Hematopoietic multipotent progenitor cell treated with erythropoietin and hydrocortisone succinate and interleukin-3 and kit ligand, for 4 days (in vitro differentiated cells): Measurements from ENCODE around the gene MSI2.
A peak's percentile ranks its signal among the peaks of the same experiment; 100 is the strongest.

Experiments used
- DNase-seq: peaks from one replicate; pipeline ENCODE4 v3.0.0-alpha.2; 2015

MSI2 gene

DNA sequence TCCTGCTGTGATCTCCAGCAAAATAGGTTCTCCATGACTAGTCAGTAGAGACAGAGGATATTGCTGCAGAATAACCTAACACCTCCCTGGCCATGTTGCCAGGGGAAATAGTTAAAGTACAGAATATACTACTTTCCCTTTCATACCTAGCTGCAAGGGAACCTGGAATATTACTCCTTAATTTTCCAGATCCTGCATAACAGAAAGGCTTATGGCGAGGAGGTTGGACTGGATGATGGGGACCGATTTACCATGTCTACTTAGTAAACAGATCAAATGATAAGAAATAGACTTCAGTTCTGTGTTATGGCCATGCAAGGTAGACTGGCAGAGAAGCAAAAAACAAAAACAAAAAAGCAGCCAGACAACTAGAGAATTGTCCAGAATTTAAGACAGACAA is 117.4 kb downstream of the MSI2 start:
- DNase-seq, result no peak

DNA sequence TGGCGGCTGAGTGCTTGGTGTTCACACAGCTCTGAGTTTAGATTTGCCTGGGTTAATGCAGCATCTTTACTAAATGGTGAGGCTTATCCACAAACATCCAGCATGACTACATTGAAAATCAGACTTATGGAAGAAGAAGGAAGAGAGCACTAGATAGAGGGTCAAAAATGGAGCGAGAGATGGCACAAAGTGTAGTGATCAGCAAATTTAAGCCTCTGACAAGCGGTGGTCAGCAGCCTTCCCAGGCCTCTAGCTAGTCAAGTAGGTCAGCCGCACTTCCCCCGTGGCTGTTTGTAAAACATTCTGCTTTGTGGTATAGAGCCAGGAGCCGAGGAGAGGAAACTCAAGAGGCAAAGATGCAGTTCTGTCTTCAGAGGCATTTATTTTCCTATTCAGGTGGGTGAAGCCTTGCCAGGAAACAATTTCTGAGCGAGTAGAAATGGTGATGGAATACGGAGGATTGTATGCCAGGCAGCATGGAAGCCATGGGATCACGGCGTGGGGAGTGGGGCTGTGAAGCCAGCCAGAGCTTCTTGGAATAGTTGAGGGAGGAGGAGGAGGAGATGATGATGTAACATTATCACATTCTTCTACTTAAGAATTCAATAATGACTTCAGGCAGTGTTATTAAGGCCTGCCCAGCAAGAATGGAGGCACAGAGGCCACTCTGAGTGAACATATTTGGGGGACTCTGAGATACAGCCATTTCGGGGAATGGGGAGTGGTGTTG is 118.9 kb downstream of the MSI2 start:
- no peak for DNase-seq

DNA sequence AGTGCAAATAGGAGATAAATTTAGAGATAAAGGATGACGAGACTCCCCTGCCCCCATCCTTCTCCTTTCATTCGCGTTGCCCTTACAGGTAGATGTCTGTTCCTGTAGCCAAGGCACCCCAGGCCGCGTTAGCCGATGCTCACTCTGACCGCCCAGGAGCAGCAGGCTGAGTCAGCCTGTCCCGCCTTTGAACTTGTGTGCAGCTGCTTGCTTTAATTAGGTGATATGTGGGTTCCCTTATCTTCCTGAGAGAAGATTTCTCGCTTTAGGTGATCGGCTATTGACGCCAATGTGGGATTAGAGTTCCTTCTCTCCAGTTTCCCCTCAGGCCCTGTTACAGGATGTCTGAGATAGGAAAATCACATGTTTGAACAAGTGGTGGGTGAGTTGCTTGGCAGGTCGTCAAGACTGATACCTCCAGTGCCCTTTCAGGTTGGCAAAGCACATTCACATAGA is 119.5 kb downstream of the MSI2 start:
- no peak for DNase-seq

DNA sequence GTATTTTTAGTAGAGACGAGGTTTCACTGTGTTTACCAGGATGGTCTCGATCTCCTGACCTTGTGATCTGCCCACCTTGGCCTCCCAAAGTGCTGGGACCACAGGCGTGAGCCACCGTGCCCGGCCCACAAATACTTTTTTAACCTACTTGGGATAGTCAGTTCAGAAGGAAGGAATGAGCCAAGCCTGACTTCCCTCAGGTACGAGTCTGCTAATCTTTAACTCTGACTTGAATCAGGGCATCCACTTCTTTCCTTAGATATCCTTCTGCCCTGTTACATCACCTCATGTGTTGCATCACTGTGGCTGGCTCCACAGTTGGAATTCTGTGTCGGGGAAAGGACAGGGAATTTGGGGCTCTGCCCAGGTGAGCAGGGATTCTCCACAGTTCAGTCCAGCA is 120.8 kb downstream of the MSI2 start:
- no peak for DNase-seq

DNA sequence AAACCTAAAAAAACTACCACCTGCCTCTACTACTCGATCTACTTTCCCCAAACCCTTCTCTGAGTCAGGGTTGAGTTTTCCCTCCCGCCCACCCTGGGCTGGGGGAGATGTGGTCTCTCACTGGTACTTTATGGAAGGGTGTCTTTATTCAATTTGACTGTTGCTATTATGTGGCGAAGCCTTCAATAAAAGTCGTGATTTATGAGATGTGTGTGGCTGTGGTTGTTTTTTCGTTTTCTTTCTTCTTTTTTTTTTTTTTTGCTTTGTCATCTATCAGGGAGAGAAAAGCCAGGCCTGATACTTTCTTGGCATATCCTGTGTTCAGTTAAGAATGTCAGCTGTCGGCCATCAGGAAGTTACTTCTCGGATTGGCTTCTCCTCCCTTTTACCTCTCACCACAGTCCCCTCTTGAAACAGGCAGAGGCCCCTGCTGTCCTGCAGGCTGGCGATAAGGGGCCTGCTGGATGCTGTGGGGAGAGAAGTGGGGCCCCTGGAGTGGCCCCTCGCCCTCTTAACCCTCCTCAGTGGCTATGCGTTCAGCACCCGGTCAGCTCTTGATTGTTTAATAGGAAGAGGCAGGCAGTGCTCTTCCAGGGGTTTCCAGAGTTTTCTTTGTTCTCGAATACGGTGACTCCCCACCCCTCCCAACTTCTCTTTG is 123.0 kb downstream of the MSI2 start:
- peak; percentile 97 for DNase-seq

DNA sequence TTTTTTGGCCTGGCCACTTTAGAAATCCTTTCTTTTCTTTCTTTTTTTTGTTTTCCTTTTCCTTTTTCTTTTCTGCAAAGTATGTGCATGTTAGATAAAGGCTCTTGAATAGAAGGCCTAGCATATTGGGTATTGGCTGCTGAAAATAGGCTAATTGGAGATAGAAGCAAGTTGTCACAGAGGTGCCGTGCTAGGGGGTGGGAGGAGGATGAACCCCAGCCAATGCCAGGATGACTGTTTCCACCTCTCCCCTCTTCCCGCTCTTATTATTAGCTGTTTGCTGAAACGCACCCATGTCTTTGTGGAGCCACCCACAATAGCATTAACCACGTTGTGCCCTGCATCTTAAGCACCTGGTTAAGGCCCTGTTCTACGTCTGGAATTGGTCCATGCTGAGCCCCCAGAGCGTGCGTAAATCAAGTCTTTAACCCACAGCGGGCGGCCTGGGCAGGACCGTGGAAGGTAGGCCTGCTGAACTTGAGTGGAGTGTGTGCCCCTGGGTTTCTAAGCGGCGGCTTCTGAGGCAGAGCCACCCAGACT is 123.6 kb downstream of the MSI2 start:
- DNase-seq, result peak; percentile 68

DNA sequence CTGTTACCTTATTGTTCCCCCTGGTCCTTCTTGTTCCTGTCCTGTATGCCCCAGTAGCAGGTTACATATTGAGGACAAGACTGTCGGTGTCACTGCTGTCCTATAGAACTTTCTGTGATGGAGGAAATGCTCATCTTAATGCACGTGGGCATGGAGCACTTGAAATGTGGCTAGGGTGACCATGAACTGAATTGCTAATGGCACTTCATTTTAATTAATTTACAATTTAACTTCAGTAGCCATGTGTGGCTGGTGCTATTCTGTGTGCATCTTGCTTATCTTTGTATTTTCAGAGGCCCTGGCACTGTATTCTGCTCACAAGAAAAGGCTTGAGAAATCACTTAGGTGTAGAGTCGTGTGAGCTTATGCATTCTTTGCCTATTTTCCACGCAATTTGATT is 125.2 kb downstream of the MSI2 start:
- DNase-seq, result no peak

DNA sequence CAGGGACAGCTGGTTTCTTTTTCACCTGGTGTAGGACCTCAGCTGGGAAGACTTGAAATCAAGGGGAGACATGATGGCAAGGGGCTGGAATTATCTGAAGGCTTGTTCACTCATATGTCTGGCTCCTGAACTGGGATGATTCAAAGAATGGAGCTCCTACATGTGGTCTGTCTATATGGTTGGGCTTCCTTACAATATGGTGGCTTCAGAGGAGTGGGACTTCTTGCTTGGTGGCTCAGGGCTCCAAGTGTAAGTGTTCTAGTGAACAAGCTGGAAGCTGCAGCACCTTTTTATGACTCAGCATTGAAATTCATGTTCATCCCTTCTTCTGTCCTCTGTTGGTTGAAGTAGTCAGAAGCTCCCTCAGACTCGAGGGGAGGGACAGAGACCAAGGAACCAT is 127.9 kb downstream of the MSI2 start:
- no peak for DNase-seq

DNA sequence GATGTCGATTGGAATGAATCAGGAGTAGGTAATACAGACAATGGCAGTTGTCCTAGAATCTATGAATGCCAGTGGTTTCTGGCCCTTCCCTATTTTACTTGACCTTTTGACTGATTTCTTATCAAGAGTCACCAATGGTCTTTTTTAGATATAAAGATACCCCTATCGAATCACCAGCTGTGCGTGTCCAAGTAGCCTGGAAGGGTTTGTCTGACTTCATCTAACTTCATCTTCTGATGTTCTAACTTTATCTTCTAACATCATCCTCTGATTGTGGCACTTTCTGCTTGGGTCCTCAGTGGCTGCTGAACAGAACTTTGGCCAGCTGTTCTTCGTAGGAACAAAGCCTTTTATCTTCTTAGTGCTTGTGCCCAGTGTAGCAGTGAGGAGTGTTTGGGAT is 129.7 kb downstream of the MSI2 start:
- DNase-seq, result peak; percentile 55

DNA sequence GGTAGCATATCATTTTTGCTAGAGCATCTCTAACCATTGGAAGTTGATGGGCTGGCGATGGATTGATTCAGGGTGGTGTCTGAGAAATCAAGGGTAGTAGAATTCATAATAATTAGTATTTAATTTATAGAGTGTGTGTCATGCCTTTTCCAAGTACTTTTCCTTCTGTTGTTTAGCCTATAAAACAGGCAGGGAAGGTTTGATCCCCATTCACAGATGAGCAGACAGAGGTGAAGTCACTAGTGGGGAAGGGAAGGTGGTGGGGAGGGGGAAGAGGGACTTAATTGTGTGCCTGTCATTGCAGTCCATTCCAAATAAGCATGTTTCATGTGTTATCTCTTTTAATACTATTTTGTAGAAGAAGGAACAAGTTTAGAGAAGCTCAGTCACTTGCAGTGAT is 131.3 kb downstream of the MSI2 start:
- no peak for DNase-seq

DNA sequence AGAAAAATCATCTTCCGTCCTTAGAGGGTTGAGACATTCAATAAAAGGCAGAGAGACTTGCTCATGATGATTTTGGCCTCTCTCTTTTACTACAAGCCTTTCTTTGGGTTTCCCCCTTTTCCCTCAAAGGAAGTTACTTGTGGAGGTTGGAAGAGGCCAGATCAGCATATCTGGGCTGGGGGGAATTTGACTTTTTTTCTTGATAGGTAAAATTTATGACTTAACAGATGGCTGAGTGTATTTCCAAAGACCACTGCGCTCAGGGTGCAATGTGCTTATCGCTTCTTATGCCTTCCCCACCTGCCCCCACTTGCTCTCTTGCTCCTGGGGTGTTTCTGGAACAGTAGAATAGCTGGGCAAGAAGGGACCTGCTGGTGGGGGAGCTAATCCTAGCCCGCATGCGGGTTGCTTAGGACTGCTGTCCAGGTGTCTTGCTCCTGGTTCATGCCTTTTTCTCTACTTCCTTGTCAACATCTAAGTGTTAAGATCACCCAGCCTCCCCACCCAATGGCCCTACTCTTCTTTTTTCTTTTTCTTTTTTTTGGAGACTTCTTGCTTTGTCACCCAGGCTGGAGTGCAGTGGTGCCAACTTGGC is 131.9 kb downstream of the MSI2 start:
- peak; percentile 59 for DNase-seq

DNA sequence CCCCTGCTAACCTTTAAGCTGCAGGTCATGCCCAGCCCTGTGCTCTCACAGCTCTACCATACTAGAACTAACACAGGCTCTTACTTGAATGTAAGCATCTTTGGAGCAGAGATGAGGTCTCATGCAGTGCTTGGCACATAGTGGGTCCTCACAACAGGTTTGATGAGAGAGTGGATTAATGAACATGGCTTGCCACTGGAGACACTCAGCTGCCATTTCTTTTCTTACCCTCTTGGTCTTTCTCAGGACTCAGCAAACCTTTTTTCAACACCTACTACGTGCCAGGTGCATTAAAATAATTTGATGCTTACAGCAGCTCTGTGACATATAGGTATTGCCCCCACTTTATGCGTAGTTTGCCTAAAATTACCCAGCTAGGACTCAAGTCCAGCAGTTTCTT is 133.2 kb downstream of the MSI2 start:
- DNase-seq, result no peak

DNA sequence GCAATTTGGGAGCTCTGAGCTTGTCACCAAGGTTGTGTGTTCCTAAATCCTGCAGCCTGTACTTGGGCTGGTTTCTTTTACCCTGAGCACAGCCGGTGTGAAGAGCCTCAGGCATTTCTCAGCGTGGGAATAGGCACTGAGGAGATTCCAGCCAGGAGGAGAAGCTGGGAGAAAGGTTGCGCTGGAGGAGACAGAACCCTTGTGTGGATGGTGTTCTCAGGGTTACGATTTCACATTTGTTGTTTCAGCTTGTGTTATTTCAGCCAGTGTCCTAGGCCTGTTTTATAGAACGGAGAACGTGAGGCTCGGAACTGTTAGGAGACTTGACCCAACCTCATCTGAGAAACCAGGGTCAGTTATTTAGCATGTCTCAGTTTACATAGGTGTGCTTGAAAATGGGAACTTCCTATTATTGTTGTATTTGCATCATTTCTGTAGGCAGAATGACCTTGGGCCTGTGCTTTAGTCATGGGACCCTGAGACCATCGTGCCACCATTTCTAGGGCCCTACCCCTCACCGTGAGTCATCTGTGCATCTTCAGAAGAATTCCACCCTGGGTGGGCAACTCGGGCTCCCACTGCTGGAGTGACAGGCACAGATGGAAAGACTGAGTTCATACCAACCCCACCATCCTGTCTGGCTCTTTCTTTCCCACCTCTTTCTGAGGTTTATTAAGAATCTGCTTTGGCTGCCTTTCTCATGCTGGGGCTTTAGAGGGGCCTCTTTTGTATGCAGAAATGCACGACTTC is 134.9 kb downstream of the MSI2 start:
- DNase-seq, result no peak

DNA sequence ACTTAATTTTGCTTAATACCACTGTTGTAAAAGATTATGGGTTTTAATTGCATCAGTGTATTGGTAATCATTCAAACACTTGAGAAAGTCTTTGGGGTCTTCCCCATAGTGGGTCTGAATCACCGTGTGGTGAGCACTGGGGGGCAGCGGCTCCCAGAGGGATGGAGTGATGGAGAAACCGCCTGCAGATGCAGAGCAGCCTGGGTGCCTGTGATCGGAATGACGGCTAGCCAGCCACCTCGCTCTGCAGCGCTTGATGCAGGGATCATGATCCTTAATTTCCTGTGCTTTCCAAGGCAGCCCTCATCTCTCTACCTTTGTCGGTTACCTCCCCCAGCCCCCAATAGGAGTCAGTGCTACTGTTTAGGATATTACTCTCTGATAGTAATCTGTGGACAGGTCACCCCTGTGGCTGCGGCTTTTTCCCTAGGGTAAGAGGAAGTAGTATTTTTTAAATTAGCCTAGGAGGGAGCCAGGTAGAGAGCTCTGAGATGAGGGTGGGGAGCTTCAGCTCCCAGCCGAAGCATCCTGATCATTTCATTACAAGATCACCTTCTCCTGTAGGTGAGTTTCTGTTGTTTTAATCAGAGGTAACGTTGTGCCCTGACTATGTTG is 135.6 kb downstream of the MSI2 start:
- DNase-seq, result peak; percentile 30

DNA sequence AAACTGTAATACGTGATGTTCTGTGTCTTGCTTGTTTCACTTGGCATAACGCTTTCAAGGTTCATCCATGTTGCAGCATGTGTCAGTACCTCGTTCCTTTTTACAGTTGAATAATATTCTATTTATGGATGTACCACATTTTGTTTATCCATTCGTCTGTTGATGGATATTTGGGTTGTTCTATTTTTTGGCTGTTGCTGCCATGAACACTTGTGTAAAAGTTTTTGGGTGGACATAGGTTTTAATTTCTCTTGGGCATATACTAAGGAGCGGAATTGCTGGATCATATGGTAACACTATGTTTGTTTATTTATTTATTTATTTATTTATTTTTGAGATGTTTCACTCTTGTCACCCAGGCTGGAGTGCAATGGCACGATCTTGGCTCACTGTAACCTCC is 137.0 kb downstream of the MSI2 start:
- DNase-seq, result no peak

DNA sequence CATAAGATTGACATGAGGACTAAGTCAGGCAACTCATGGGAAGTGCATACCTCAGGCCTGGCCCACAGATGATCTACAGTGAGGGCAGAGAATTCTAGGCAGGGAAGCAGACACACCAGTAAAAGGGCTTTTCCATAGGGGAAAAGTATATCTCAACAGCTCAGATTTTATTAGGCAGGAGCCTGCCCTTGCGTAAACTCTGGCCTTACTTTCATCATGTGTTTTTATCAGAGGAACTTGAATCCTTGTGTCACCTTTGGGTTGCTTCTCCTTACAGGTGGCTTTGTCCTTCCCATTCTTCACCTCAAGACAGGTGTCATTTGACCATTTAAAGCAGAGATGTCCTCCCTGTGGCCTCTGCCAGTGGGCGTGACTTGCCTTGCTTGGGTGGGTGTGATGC is 138.1 kb downstream of the MSI2 start:
- DNase-seq, result no peak

DNA sequence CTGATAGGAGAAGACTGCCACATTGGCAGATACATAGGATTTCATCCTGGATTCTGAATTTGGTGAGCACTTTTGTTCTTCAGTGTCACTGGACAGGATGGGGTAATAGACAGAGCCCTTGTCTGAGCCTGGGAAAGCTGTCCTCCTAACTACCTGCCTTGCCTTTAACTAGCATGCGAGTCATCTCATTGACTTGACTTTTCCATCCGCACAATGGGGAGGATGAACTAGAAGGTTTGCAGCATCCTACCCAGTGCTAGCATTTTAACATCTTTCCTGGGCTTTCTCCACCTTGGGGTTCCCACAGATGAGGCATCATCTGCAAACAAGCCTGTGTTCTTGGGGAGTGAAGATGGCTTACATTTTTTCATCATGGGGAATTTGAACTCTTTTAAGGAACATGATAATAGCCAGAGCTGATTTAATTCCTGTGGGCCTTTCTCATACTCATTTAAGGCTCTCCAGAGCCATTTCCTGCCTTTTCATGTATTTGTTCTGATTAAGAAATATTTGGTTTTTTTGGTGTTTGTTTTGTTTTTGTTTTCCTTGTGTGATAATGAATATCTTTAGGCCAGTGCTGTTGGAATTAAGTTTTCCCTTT is 139.5 kb downstream of the MSI2 start:
- DNase-seq, result no peak

DNA sequence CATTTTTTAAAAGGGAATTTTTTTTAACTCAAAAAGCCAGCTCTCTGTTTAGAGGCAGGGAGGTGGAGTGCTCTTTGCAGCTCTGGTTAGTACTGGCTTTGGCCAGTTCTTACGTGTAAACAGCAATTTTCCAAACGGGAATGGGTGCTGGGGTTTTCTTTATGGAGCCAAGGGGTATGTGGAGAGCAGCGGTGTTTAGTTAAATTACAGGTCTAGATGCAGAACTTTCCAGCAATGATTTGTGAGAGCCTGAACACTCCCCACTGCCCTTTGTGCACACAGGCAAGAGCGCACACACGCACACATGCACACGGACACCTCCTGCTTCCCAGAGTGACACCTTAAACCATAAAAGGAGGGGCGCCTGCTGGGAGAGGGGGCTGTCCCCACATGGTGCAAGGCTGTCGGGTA is 140.2 kb downstream of the MSI2 start:
- no peak for DNase-seq

DNA sequence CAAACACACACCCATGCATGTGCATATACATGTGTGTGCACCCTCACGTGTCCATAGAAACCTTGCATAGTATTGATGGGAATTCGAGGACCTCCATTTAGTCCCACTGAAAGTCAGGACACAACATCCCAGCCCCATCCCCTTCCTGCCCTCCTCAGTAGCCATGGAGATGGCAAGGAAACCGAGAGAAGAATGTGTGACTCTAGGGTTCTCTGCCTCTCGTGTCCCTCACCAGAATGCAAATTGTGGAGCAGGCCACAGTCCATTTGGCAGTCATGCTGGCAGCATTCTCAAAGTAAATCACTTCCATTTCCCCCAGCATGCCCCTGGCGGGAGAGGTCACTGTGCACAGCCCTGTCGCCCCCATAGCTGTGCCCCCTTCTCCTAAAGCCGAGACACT is 141.1 kb downstream of the MSI2 start:
- no peak for DNase-seq

DNA sequence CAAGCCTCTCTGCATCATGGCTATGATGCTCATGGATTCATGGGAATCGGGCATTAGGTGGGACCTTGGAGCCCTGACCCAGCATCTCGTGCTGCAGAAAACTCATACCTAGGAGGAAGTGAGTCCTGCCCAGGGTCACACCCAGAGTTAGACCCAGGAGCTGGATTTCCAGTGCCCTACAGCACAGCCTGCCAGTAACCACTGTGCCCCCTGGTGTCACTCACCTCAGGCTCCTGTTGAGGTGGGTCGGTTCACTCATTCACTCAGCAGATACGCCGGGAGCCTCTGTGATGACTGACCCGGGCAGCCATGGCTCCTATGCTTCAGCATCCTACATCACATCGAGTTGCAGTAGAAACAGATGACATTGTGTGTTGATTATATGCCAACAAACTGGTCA is 143.4 kb downstream of the MSI2 start:
- no peak for DNase-seq

DNA sequence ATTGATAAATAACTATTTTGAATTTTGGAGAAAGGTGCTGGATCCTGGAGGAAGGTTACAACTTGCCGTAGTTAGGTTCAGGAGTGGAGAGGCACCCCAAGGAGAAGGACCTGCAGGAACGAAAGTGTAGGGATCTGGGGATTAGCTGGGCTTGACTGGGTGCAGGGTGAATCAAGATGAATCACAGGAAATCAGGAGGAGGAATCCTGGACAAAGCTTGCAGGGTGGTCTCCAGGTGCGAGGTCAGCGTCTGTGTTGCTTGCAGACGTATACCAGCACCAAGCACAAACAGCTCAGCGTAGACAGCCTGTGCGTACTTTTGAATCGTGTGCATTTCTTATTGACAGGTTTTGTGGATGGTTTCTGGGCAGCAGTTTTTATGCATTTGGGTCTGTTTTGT is 144.3 kb downstream of the MSI2 start:
- DNase-seq, result no peak
